Measurements from ENCODE around the gene CRELD2.

Gene CRELD2

GRCh38 chr22:49975543-49976389 is 57.3 kb downstream of the CRELD2 start (continued):
- TF ChIP-seq PRDM10 (tag by site-specific recombination; IDR thresholded peaks at IDR 0.05): no peak
- TF ChIP-seq ZNF76 (tag by site-specific recombination; IDR thresholded peaks at IDR 0.05; ENCODE audit: borderline replicate concordance, low read depth): 0 out of 2 replicates have a peak, but pooled peaks have one; percentile 13
- peak; percentile 45; the same call in 1 of the 2 replicates for TF ChIP-seq ZBTB1 (tag by site-specific recombination; IDR thresholded peaks at IDR 0.05)
- TF ChIP-seq ZSCAN4 (tag by site-specific recombination; IDR thresholded peaks at IDR 0.05): peak; percentile 91
- TF ChIP-seq ZNF239 (tag by site-specific recombination; IDR thresholded peaks at IDR 0.05): peak; percentile 89
- TF ChIP-seq ZNF416 (tag by site-specific recombination; IDR thresholded peaks at IDR 0.05): no peak
- no peak for TF ChIP-seq IKZF3 (tag by site-specific recombination; IDR thresholded peaks at IDR 0.05)
- TF ChIP-seq ZNF792 (tag by site-specific recombination; IDR thresholded peaks at IDR 0.05): no peak
- TF ChIP-seq EGR2 (tag by site-specific recombination; IDR thresholded peaks at IDR 0.05; ENCODE audit: low read depth): peak; percentile 41
- 0 out of 2 replicates have a peak, but pooled peaks have one; percentile 28 for TF ChIP-seq ZNF280C (tag by site-specific recombination; IDR thresholded peaks at IDR 0.05)
- TF ChIP-seq ZBTB20 (tag by site-specific recombination; IDR thresholded peaks at IDR 0.05): peak; percentile 37
- TF ChIP-seq REST (tag by site-specific recombination; IDR thresholded peaks at IDR 0.05): no peak
- TF ChIP-seq YY1 (tag by site-specific recombination; IDR thresholded peaks at IDR 0.05): no peak; the same call in 1 of the 2 replicates
- TF ChIP-seq ZNF426 (tag by site-specific recombination; IDR thresholded peaks at IDR 0.05): no peak
- peak; percentile 41 for TF ChIP-seq SP2 (tag by site-specific recombination; IDR thresholded peaks at IDR 0.05)
- TF ChIP-seq ZNF132 (tag by site-specific recombination; IDR thresholded peaks at IDR 0.05; ENCODE audit: borderline replicate concordance): no peak
- peak; percentile 73 for TF ChIP-seq ZFP69B (tag by site-specific recombination; IDR thresholded peaks at IDR 0.05)
- no peak for TF ChIP-seq ZNF121 (tag by site-specific recombination; IDR thresholded peaks at IDR 0.05)
- TF ChIP-seq GLI4 (tag by site-specific recombination; IDR thresholded peaks at IDR 0.05): peak; percentile 93
- TF ChIP-seq KLF16 (tag by site-specific recombination; IDR thresholded peaks at IDR 0.05): no peak
- no peak for TF ChIP-seq ATF2 (tag by site-specific recombination; IDR thresholded peaks at IDR 0.05; ENCODE audit: low read depth)
- no peak for TF ChIP-seq ZNF610 (tag by site-specific recombination; IDR thresholded peaks at IDR 0.05; ENCODE audit: borderline replicate concordance)
- TF ChIP-seq ZNF791 (tag by site-specific recombination; IDR thresholded peaks at IDR 0.05): no peak
- TF ChIP-seq ZBTB8A (tag by site-specific recombination; IDR thresholded peaks at IDR 0.05): no peak; the same call in 1 of the 2 replicates
- no peak for TF ChIP-seq ZNF529 (tag by site-specific recombination; IDR thresholded peaks at IDR 0.05; ENCODE audit: insufficient replicate concordance)

Data from HEK293 (cell line).